ENCODE data around the gene TENM3.
"Not testable (repeated sequence)": the region's sequence is repeated elsewhere in the genome, so short reads cannot be mapped to it uniquely, and the experiment has no call there.

The TENM3 gene

GRCh38 chr4:182351485-182351884 lies 108.3 kb downstream of the TENM3 start:
- DNase-seq: no peak
- in situ Hi-C loops (cut with MboI; ENCODE audit: low pct_unique_long_range_greater_than_20kb, low sequenced_read_pairs): no loop called here

- in situ Hi-C loops (cut with MboI; ENCODE audit: low pct_unique_long_range_greater_than_20kb, low sequenced_read_pairs): no loop called here
Observed at GRCh38 chr4:182354106-182354505, 110.9 kb downstream of the TENM3 start.

DNA sequence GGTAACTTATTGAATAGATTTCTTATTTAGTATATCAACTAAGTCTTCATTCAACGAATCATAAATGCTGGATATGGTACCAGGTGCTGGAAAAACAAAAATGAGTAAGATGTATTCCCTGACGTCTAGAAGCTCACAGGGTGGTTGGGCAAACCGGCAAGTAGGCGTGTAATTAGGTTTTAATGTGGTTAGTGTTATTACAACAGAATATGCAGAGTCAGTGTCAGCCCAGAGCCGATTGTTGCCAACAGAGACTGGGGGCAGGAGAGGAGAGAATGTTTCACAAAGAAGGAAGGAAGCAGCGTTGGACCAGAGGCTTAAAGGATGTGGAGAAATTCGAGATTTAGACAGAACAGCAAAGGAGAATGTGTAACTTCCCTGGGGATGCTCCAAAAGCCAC lies 111.7 kb downstream of the TENM3 start:
- no peak for DNase-seq
- in situ Hi-C loops (cut with MboI; ENCODE audit: low pct_unique_long_range_greater_than_20kb, low sequenced_read_pairs): no loop called here

More at GRCh38 chr4:182354106-182354505, 110.9 kb downstream of the TENM3 start:
- no peak for DNase-seq

DNA sequence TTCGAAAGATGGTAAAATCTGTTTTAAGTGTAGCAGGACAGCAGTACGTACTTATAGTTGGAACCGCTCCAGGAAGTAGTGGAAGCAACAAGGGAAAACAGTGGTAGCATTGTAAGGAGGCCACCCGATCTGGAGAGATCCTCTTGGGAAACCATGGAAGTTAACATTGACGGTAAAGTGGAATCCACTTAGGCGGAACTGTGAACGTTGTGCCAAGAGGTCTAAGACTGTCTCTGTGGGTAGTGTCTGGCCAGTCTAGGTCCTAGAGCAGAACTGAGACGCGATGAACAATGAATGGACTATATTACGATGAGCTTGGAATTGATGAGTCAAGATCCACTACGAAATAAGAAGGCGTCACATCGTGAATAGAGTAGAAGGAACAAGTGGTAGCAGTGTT lies 124.0 kb downstream of the TENM3 start:
- DNase-seq: no peak
- in situ Hi-C loops (cut with MboI; ENCODE audit: low pct_unique_long_range_greater_than_20kb, low sequenced_read_pairs): no loop called here

DNA sequence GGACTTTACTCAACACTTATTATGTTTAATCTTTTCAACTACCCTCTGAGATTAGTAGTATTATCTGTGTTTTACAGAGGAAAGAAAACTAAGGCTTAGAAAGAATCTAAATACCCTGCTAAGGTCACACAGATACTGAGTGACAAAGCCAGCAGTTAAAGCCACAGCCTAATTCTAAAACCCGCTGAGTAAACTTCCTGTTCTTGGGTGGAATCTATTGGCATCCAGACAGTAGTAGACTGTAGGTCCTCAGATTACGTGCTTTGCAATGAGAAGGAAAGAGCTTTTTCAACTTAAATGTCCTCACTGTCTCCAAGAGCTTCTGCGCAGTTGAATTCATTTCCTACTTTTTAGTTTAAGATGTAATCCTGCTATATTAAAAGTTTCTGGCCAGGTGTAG lies 126.0 kb downstream of the TENM3 start:
- DNase-seq: no peak
- in situ Hi-C loops (cut with MboI; ENCODE audit: low pct_unique_long_range_greater_than_20kb, low sequenced_read_pairs): no loop called here

- DNase-seq: no peak
- in situ Hi-C loops (cut with MboI; ENCODE audit: low pct_unique_long_range_greater_than_20kb, low sequenced_read_pairs): no loop called here
Observed at GRCh38 chr4:182370491-182370890, 127.3 kb downstream of the TENM3 start.

- no peak for DNase-seq
- in situ Hi-C loops (cut with MboI; ENCODE audit: low pct_unique_long_range_greater_than_20kb, low sequenced_read_pairs): no loop called here
Observed at GRCh38 chr4:182380771-182381181, 137.6 kb downstream of the TENM3 start.

GRCh38 chr4:182382941-182383340 lies 139.7 kb downstream of the TENM3 start:
- in situ Hi-C loops (cut with MboI; ENCODE audit: low pct_unique_long_range_greater_than_20kb, low sequenced_read_pairs): no loop called here
- no peak for DNase-seq

DNA sequence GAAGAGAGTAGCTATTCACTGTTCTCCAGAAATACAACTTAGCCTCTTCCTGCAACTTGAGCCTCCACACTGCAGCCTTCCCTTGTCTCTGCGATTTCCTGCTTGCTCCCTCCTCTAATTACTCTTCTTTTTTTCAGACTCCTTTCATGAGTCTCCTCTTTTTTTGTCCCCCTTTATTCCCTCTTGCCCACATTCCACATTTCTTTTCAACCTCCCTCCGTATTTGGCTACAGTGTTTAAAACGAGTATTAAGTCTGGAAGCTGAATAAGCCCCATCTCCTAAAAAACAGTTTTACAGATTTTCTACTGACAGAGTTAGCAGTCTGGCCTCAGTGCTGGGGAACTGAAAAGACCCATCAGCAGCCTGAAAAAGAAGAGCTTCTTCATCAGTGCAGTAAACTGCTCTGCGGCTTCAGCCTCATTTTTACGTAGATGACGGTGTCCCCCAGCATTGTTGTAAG lies 141.5 kb downstream of the TENM3 start:
- in situ Hi-C loops (cut with MboI; ENCODE audit: low pct_unique_long_range_greater_than_20kb, low sequenced_read_pairs): no loop called here
- DNase-seq: no peak

- no peak for DNase-seq
- in situ Hi-C loops (cut with MboI; ENCODE audit: low pct_unique_long_range_greater_than_20kb, low sequenced_read_pairs): no loop called here
Observed at GRCh38 chr4:182385897-182386296, 142.7 kb downstream of the TENM3 start.

- in situ Hi-C loops (cut with MboI; ENCODE audit: low pct_unique_long_range_greater_than_20kb, low sequenced_read_pairs); DNase-seq: not testable (repeated sequence)
Observed at GRCh38 chr4:182386576-182386975, 143.4 kb downstream of the TENM3 start.

GRCh38 chr4:182391111-182391684 lies 148.0 kb downstream of the TENM3 start:
- in situ Hi-C loops (cut with MboI; ENCODE audit: low pct_unique_long_range_greater_than_20kb, low sequenced_read_pairs): no loop called here
- DNase-seq: no peak

DNA sequence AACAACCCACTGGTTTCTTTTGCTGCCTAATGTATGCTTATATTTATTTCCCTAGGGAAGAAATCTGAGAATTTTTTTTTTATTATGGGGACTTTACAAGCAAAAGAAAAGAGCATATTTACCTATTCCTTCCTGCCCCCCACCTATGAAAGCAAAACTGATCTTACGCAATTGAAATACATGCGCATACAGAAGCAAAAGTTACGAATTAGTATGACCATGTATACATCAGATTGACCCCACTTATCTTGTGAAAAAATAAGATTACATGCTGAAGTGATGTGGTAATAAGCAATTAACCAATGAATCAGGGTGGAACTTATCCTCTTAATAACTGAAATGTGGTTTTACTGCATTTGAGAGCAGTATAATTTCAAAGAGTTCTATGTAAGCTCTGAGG lies 151.0 kb downstream of the TENM3 start:
- in situ Hi-C loops (cut with MboI; ENCODE audit: low pct_unique_long_range_greater_than_20kb, low sequenced_read_pairs): no loop called here

DNA sequence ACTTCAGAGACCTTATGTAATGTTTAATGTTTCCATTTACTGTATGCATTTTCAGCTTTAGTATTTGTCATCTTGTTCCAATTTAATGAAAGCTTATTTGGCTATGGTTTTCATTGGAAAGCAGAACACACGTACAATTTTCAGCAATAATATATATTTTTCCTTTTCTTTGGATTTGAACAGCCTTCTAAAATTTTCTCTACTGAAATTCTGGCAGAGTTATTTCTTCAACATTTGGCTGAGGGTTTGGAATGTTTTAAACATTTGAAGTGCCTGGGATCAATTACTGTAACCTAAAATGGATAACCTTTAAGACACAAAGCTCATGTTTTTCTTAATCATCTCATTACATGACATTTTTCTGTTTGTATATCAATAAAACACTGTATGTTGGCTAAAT lies 156.9 kb downstream of the TENM3 start:
- DNase-seq: no peak
- in situ Hi-C loops (cut with MboI; ENCODE audit: low pct_unique_long_range_greater_than_20kb, low sequenced_read_pairs): no loop called here

More for the DNA sequence above, 151.0 kb downstream of the TENM3 start:
- DNase-seq: no peak

DNA sequence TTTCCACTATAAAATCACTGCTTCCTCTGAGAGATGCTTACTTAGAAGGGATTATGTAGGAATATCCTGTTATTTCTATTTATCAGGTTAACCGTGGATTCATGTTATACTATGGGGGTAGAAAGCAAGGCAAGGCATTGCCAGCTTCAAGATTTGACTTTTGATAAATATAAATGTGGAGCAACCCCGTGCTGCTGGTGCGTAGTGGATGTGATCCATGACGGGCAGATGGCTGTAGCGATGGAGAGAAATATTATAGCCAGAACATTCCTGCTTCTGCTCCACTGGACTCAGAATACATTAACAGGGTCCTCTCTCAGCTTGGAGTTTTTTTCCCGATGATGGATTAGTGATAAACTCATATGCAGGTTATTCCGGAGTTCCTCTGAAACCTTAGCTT lies 157.6 kb downstream of the TENM3 start:
- DNase-seq: no peak
- in situ Hi-C loops (cut with MboI; ENCODE audit: low pct_unique_long_range_greater_than_20kb, low sequenced_read_pairs): no loop called here

DNA sequence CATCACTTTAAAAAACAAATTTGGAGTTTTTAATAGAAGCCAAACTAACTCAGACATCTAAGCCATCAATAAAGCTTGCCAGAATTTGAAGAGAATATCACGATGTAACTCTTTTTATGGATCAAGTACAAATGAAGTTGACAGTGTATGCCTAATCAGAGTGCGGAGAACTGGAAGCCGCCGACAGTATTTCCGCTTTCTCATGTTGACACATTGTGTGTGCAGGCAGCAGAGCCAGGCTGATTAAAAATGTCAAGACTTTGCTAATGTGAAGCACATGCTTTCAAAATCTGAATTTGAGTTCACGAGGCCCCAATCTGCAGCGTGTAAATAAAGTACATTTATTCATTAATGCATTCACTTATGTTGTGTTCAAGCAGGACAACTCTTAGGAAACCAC lies 161.2 kb downstream of the TENM3 start:
- DNase-seq: no peak
- in situ Hi-C loops (cut with MboI; ENCODE audit: low pct_unique_long_range_greater_than_20kb, low sequenced_read_pairs): no loop called here

DNA sequence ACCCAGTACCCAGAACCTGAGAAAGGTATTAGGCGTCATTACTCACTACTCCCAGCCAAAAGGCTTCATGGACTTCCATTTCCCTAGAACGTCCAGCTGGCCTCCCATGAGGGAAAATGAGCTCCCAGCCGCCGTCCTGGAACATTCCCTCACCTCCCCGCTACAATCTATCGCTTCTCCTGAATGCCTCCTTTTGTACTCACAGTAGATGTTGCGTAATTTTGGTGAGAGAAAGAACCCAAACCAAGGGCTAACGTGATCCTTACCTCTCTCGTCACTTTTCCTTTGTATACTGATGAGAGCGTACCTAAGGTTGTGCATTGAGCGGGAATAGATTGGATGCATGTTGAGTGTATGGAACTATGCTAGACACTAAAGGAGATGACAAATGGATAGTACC lies 161.9 kb downstream of the TENM3 start:
- no peak for DNase-seq
- in situ Hi-C loops (cut with MboI; ENCODE audit: low pct_unique_long_range_greater_than_20kb, low sequenced_read_pairs): no loop called here

- DNase-seq: no peak
- in situ Hi-C loops (cut with MboI; ENCODE audit: low pct_unique_long_range_greater_than_20kb, low sequenced_read_pairs): no loop called here
Observed at GRCh38 chr4:182409271-182409670, 166.1 kb downstream of the TENM3 start.

DNA sequence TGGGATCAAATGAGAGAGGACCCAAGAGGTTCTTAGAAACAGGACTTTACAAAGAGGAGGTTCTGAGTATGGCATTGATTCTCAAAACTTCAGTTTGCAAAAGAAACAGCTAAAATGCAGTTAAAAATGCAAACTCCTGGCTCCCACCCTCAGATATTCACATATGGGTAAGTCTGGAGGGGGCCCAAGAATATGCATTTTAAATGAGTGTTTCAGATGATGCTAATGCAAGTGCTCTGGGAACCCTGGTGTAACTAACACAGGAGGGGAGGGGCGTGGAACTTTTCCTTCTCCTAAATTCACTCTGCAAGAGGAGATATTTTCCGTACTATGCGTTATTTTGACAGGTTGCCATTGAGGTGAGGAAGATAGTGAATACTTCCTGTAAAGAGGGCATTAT lies 168.2 kb downstream of the TENM3 start:
- no peak for DNase-seq
- in situ Hi-C loops (cut with MboI; ENCODE audit: low pct_unique_long_range_greater_than_20kb, low sequenced_read_pairs): no loop called here

GRCh38 chr4:182413550-182413949 lies 170.3 kb downstream of the TENM3 start:
- no peak for DNase-seq
- in situ Hi-C loops (cut with MboI; ENCODE audit: low pct_unique_long_range_greater_than_20kb, low sequenced_read_pairs): no loop called here

- in situ Hi-C loops (cut with MboI; ENCODE audit: low pct_unique_long_range_greater_than_20kb, low sequenced_read_pairs): no loop called here
- DNase-seq: no peak
Observed at GRCh38 chr4:182415116-182415515, 171.9 kb downstream of the TENM3 start.

GRCh38 chr4:182416067-182416466 lies 172.9 kb downstream of the TENM3 start:
- DNase-seq: no peak

More at GRCh38 chr4:182416067-182416466, 172.9 kb downstream of the TENM3 start:
- in situ Hi-C loops (cut with MboI; ENCODE audit: low pct_unique_long_range_greater_than_20kb, low sequenced_read_pairs): no loop called here

All from KBM-7 (cell line).